ENCODE measurements around the gene CLECL1. TPM values are rescaled to one million over a fixed set of nuclear protein-coding genes. Genes with fewer than 3 reads are reported as not detected.
A peak's percentile ranks its signal among the peaks of the same experiment; 100 is the strongest.

The CLECL1 gene
- total and polyA plus RNA-seq, 2 experiments from 2014 or later, result not detected

GRCh38 chr12:9749640-9750039 is 16.7 kb upstream of the CLECL1 start:
- Mint-ChIP-seq H3K4me3 (no peak overlapping the region), H3K27ac (no peak overlapping the region), H3K9me3 (no peaks in the 10 kb centered on the region), H3K27me3 (ENCODE audit: insufficient read depth, low read depth, poor library complexity) (peaks cover 5% of the 10 kb centered on the region), H3K36me3 (ENCODE audit: low read depth) (no peaks in the 10 kb centered on the region), H3K4me1 (peaks cover 13% of the 10 kb centered on the region; the same call in 2 of the 3 replicates)
- Histone ChIP-seq H3K79me2 (replicated peaks; ENCODE audit: insufficient read depth) (no peaks in the 10 kb centered on the region), H3K9me2 (ENCODE audit: insufficient read depth) (no peaks in the 10 kb centered on the region), H3K27me3 (ENCODE audit: insufficient read depth) (no peaks in the 10 kb centered on the region), H3K36me3 (ENCODE audit: insufficient read depth) (no peaks in the 10 kb centered on the region), H3K4me3 (no peak overlapping the region), H4K20me1 (replicated peaks; ENCODE audit: insufficient read depth) (no peaks in the 10 kb centered on the region), H3F3A (replicated peaks; ENCODE audit: low read depth) (no peaks in the 10 kb centered on the region), H2AFZ (no peak overlapping the region), H3K4me2 (no peak overlapping the region), H3K4me1 (ENCODE audit: insufficient read depth) (peaks cover 3% of the 10 kb centered on the region; the same call in 1 of the 2 replicates), H3K27ac (ENCODE audit: low read depth) (no peak overlapping the region)
- TF ChIP-seq JUNB (IDR thresholded peaks at IDR 0.05; ENCODE audit: unreplicated experiment) (no peak), ZNF114 (CRISPR knock-in tag; IDR thresholded peaks at IDR 0.05) (no peak)
- no peak for ATAC-seq
- no peak for DNase-seq (ENCODE audit: low spot score)

- ATAC-seq (no peak), DNase-seq (ENCODE audit: low spot score) (peak; percentile 62)
- H3K4me3 ChIP-seq, result no peak overlapping the region
- no peaks in the 10 kb centered on the region for H3F3A ChIP-seq (replicated peaks; ENCODE audit: low read depth)
- TF ChIP-seq CREB1 (CRISPR knock-in tag; IDR thresholded peaks at IDR 0.05; ENCODE audit: low read depth) (no peak), ZNF331 (CRISPR knock-in tag; IDR thresholded peaks at IDR 0.05; ENCODE audit: low read depth) (no peak), JUNB (IDR thresholded peaks at IDR 0.05; ENCODE audit: unreplicated experiment) (no peak), ZNF114 (CRISPR knock-in tag; IDR thresholded peaks at IDR 0.05) (no peak), EZH2phosphoT487 (IDR thresholded peaks at IDR 0.05; ENCODE audit: unreplicated experiment) (no peak), EZH2 (IDR thresholded peaks at IDR 0.05; ENCODE audit: low read depth, unreplicated experiment) (no peak), STAT1 (IDR thresholded peaks at IDR 0.05; ENCODE audit: unreplicated experiment) (no peak)
- TF ChIP-seq, protein P1, sequence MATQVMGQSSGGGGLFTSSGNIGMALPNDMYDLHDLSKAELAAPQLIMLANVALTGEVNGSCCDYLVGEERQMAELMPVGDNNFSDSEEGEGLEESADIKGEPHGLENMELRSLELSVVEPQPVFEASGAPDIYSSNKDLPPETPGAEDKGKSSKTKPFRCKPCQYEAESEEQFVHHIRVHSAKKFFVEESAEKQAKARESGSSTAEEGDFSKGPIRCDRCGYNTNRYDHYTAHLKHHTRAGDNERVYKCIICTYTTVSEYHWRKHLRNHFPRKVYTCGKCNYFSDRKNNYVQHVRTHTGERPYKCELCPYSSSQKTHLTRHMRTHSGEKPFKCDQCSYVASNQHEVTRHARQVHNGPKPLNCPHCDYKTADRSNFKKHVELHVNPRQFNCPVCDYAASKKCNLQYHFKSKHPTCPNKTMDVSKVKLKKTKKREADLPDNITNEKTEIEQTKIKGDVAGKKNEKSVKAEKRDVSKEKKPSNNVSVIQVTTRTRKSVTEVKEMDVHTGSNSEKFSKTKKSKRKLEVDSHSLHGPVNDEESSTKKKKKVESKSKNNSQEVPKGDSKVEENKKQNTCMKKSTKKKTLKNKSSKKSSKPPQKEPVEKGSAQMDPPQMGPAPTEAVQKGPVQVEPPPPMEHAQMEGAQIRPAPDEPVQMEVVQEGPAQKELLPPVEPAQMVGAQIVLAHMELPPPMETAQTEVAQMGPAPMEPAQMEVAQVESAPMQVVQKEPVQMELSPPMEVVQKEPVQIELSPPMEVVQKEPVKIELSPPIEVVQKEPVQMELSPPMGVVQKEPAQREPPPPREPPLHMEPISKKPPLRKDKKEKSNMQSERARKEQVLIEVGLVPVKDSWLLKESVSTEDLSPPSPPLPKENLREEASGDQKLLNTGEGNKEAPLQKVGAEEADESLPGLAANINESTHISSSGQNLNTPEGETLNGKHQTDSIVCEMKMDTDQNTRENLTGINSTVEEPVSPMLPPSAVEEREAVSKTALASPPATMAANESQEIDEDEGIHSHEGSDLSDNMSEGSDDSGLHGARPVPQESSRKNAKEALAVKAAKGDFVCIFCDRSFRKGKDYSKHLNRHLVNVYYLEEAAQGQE (IDR thresholded peaks at IDR 0.05; ENCODE audit: unreplicated experiment), result no peak
- TF ChIP-seq, protein P2, sequence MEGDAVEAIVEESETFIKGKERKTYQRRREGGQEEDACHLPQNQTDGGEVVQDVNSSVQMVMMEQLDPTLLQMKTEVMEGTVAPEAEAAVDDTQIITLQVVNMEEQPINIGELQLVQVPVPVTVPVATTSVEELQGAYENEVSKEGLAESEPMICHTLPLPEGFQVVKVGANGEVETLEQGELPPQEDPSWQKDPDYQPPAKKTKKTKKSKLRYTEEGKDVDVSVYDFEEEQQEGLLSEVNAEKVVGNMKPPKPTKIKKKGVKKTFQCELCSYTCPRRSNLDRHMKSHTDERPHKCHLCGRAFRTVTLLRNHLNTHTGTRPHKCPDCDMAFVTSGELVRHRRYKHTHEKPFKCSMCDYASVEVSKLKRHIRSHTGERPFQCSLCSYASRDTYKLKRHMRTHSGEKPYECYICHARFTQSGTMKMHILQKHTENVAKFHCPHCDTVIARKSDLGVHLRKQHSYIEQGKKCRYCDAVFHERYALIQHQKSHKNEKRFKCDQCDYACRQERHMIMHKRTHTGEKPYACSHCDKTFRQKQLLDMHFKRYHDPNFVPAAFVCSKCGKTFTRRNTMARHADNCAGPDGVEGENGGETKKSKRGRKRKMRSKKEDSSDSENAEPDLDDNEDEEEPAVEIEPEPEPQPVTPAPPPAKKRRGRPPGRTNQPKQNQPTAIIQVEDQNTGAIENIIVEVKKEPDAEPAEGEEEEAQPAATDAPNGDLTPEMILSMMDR (conservative IDR thresholded peaks at IDR 0.05; ENCODE audit: low read depth in 2 of 2), result no peak
- no peaks in the 10 kb centered on the region for H3K27me3 Mint-ChIP-seq (ENCODE audit: insufficient read depth, low read depth, poor library complexity)
- H3K27me3 ChIP-seq (ENCODE audit: insufficient read depth), result no peaks in the 10 kb centered on the region
- no peak overlapping the region for H3K27ac Mint-ChIP-seq
- H4K20me1 ChIP-seq (replicated peaks; ENCODE audit: insufficient read depth), result no peaks in the 10 kb centered on the region
- H3K27ac ChIP-seq (ENCODE audit: low read depth), result no peak overlapping the region
- peaks cover 9% of the 10 kb centered on the region; the same call in 2 of the 3 replicates for H3K4me1 Mint-ChIP-seq
- peaks cover 5% of the 10 kb centered on the region for H3K4me1 ChIP-seq (ENCODE audit: insufficient read depth)
- no peaks in the 10 kb centered on the region for H3K9me2 ChIP-seq (ENCODE audit: insufficient read depth)
- no peak overlapping the region for H3K4me2 ChIP-seq
- H3K9me3 Mint-ChIP-seq, result no peaks in the 10 kb centered on the region
- no peaks in the 10 kb centered on the region for H3K79me2 ChIP-seq (replicated peaks; ENCODE audit: insufficient read depth)
- no peak overlapping the region for H3K4me3 Mint-ChIP-seq
- no peaks in the 10 kb centered on the region for H3K36me3 Mint-ChIP-seq (ENCODE audit: low read depth)
- no peaks in the 10 kb centered on the region for H3K36me3 ChIP-seq (ENCODE audit: insufficient read depth)
- H2AFZ ChIP-seq, result 0 out of 2 replicates have a peak overlapping the region, but pooled peaks have one; percentile 1
Measured at GRCh38 chr12:9745199-9745598, 12.3 kb upstream of the CLECL1 start.

All from GM23338 (cell line).